NCI-H345 (cell line): ENCODE measurements around the gene KRT1.
"Not testable (repeated sequence)": the region's sequence is repeated elsewhere in the genome, so short reads cannot be mapped to it uniquely, and the experiment has no call there.

Experiments
- DNase-seq: peaks from one replicate; lab custom pipeline; 2025; lab: John Stamatoyannopoulos, UW

KRT1 gene

GRCh38 chr12:52682381-52682660 is 2.1 kb upstream of the KRT1 start:
- DNase-seq = no peak

- DNase-seq = no peak
Observed at GRCh38 chr12:52681526-52682380, 1.5 kb upstream of the KRT1 start.

GRCh38 chr12:52679875-52680274 is 332 bp downstream of the KRT1 start:
- no peak for DNase-seq

- no peak for DNase-seq
Observed at GRCh38 chr12:52677671-52678070, 2.5 kb downstream of the KRT1 start.

GRCh38 chr12:52677126-52677525 is 3.1 kb downstream of the KRT1 start:
- no peak for DNase-seq

GRCh38 chr12:52676163-52676562 is 4.0 kb downstream of the KRT1 start:
- DNase-seq = no peak

- no peak for DNase-seq
Observed at GRCh38 chr12:52675301-52675701, 4.9 kb downstream of the KRT1 start.

GRCh38 chr12:52674433-52674775 is 5.8 kb downstream of the KRT1 start:
- no peak for DNase-seq

GRCh38 chr12:52673713-52674432 is 6.3 kb downstream of the KRT1 start:
- no peak for DNase-seq

- DNase-seq = no peak
Observed at GRCh38 chr12:52673217-52673616, 7.0 kb downstream of the KRT1 start.

- no peak for DNase-seq
Observed at GRCh38 chr12:52672321-52672933, 7.8 kb downstream of the KRT1 start.

- no peak for DNase-seq
Observed at GRCh38 chr12:52670961-52671360, 9.2 kb downstream of the KRT1 start.

GRCh38 chr12:52670506-52670905 is 9.7 kb downstream of the KRT1 start:
- DNase-seq = no peak

- DNase-seq = not testable (repeated sequence)
Observed at GRCh38 chr12:52669941-52670340, 10.3 kb downstream of the KRT1 start.

- no peak for DNase-seq
Observed at GRCh38 chr12:52669426-52669825, 10.8 kb downstream of the KRT1 start.

- DNase-seq = no peak
Observed at GRCh38 chr12:52667931-52668330, 12.3 kb downstream of the KRT1 start.

- DNase-seq = no peak
Observed at GRCh38 chr12:52667509-52667908, 12.7 kb downstream of the KRT1 start.

GRCh38 chr12:52666471-52666870 is 13.7 kb downstream of the KRT1 start:
- DNase-seq = no peak

GRCh38 chr12:52663420-52663819 is 16.8 kb downstream of the KRT1 start:
- DNase-seq = no peak

GRCh38 chr12:52662918-52663229 is 17.3 kb downstream of the KRT1 start:
- DNase-seq = no peak

GRCh38 chr12:52662093-52662917 is 17.9 kb downstream of the KRT1 start:
- no peak for DNase-seq

GRCh38 chr12:52661668-52662067 is 18.5 kb downstream of the KRT1 start:
- DNase-seq = no peak
